ENCODE data around the gene RBM33. TPM values are rescaled to one million over a fixed set of nuclear protein-coding genes. Genes with fewer than 3 reads are reported as not detected.

The RBM33 gene
- total and polyA plus RNA-seq, 4 experiments from 2014 or later = 17.2 to 167 (median 113) TPM

DNA sequence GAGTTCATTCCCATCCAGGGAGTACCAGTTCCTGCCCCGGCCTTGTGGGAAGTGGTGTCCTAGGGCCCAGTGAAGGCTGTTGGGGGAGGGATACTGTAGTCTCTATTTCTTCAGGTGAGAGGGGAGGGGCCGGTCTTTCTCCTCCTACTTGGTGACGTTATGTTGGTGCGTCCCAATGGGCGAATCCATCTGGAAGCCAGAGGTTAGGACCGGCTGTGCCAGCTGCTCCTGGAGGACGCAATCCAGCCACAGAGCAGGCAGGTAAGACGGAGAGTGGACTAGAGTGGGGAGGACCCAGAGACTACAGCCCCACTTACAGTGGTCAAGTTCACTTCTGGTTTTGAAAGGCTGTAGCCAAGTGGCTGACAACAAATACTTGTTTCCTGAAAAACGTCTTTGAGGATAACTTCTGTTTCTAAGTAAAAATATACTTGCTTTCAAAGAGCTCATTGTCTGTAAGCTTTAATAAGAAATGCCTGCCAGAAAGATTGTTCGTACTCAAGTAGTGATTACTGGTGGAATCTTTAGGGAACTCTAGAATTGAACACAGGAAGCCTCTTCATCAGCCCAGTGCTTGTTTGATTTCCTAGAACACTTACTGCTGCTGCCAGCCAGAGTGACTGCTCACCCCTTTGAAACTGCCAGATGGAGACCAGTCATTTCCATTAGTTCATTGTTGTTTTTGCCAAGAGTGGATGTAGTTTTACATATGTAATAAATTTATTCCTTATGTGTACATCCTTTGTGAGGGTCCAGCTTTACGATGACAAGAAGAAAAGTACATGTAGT lies 25.4 kb downstream of the RBM33 start:
- Histone ChIP-seq H3K27me3 (ENCODE audit: insufficient read depth, low read length) (no peaks in the 10 kb centered on the region), H3K27ac (ENCODE audit: low read depth, low read length) (no peak overlapping the region), H3K36me3 (ENCODE audit: insufficient read depth, low read length) (no peaks in the 10 kb centered on the region), H3K4me3 (ENCODE audit: low read length in 2 of 2) (no peak overlapping the region), H3K9me3 (ENCODE audit: control insufficient read depth in 1 of 2, low read length in 2 of 2) (no peaks in the 10 kb centered on the region), H3K4me1 (ENCODE audit: insufficient read depth, low read length) (peaks cover 53% of the 10 kb centered on the region)
- no peaks in the 10 kb centered on the region for H3K27me3 Mint-ChIP-seq
- H3K4me1 Mint-ChIP-seq = peaks cover 44 to 74% (median 58%) of the 10 kb centered on the region in 4 donors
- H3K9me3 Mint-ChIP-seq = no peaks in the 10 kb centered on the region
- DNase-seq = no peak
- peak overlapping the region in 4 of 7 donors; percentile 1 to 84 (median 46) for H3K27ac Mint-ChIP-seq
- CTCF ChIA-PET (ENCODE audit: partially characterized antibody) = no interaction called here
- peaks cover 16 to 46% of the 10 kb centered on the region in 2 donors for H3K36me3 Mint-ChIP-seq
- H3K4me3 Mint-ChIP-seq = peak overlapping the region in 1 of 8 donors; percentile 15
- POLR2A ChIA-PET (ENCODE audit: partially characterized antibody) = interaction anchor here (1.5 kb wide), 1 partner anchor 26 kb away, joined by 4 read pairs; the partner anchor contains the start of gene RBM33
- intact Hi-C loops (cut with micrococcal nuclease) = no loop called here

GRCh38 chr7:155670521-155670920 lies 26.1 kb downstream of the RBM33 start:
- Histone ChIP-seq H3K27ac (ENCODE audit: low read depth, low read length) (no peak overlapping the region), H3K4me3 (ENCODE audit: low read length in 2 of 2) (no peak overlapping the region), H3K36me3 (ENCODE audit: insufficient read depth, low read length) (no peaks in the 10 kb centered on the region), H3K9me3 (ENCODE audit: control insufficient read depth in 1 of 2, low read length in 2 of 2) (no peaks in the 10 kb centered on the region), H3K27me3 (ENCODE audit: insufficient read depth, low read length) (no peaks in the 10 kb centered on the region), H3K4me1 (ENCODE audit: insufficient read depth, low read length) (peaks cover 47% of the 10 kb centered on the region)
- Mint-ChIP-seq H3K36me3 (peaks cover 12 to 44% of the 10 kb centered on the region in 2 donors), H3K4me3 (no peak overlapping the region), H3K27me3 (no peaks in the 10 kb centered on the region), H3K27ac (peak overlapping the region in 3 of 7 donors; percentile 14 to 46 (median 27)), H3K4me1 (peaks cover 38 to 68% (median 54%) of the 10 kb centered on the region in 4 donors), H3K9me3 (no peaks in the 10 kb centered on the region)
- no peak for DNase-seq
- ChIA-PET POLR2A (ENCODE audit: partially characterized antibody) (interaction anchor here (1.5 kb wide), 1 partner anchor 26 kb away, joined by 4 read pairs; the partner anchor contains the start of gene RBM33), CTCF (ENCODE audit: partially characterized antibody) (no interaction called here)
- intact Hi-C loops (cut with micrococcal nuclease) = no loop called here

GRCh38 chr7:155674556-155674955 lies 30.1 kb downstream of the RBM33 start:
- no peaks in the 10 kb centered on the region for H3K27me3 Mint-ChIP-seq
- peaks cover 15 to 54% of the 10 kb centered on the region in 2 donors for H3K36me3 Mint-ChIP-seq
- Histone ChIP-seq H3K4me1 (ENCODE audit: insufficient read depth, low read length) (peaks cover 22% of the 10 kb centered on the region), H3K27me3 (ENCODE audit: insufficient read depth, low read length) (no peaks in the 10 kb centered on the region), H3K36me3 (ENCODE audit: insufficient read depth, low read length) (peaks cover 8% of the 10 kb centered on the region), H3K4me3 (ENCODE audit: low read length in 2 of 2) (no peak overlapping the region), H3K27ac (ENCODE audit: low read depth, low read length) (no peak overlapping the region), H3K9me3 (ENCODE audit: control insufficient read depth in 1 of 2, low read length in 2 of 2) (no peaks in the 10 kb centered on the region)
- CTCF ChIA-PET (ENCODE audit: partially characterized antibody) = no interaction called here
- no peak overlapping the region for H3K4me3 Mint-ChIP-seq
- no peak for DNase-seq
- intact Hi-C loops (cut with micrococcal nuclease) = no loop called here
- H3K27ac Mint-ChIP-seq = peak overlapping the region in 1 of 7 donors; percentile 7
- POLR2A ChIA-PET (ENCODE audit: partially characterized antibody) = no interaction called here
- no peaks in the 10 kb centered on the region for H3K9me3 Mint-ChIP-seq
- peaks cover 26 to 54% (median 43%) of the 10 kb centered on the region in 4 donors for H3K4me1 Mint-ChIP-seq

- DNase-seq = no peak
- POLR2A ChIA-PET (ENCODE audit: partially characterized antibody) = no interaction called here
- no peaks in the 10 kb centered on the region for H3K27me3 Mint-ChIP-seq
- peaks cover 19 to 48% (median 37%) of the 10 kb centered on the region in 4 donors for H3K4me1 Mint-ChIP-seq
- peaks cover 8% of the 10 kb centered on the region for H3K4me1 ChIP-seq (ENCODE audit: insufficient read depth, low read length)
- H3K4me3 Mint-ChIP-seq = peak overlapping the region in 1 of 8 donors; percentile 45
- H3K4me3 ChIP-seq (ENCODE audit: low read length in 2 of 2) = no peak overlapping the region
- peaks cover 13% of the 10 kb centered on the region for H3K36me3 ChIP-seq (ENCODE audit: insufficient read depth, low read length)
- CTCF ChIA-PET (ENCODE audit: partially characterized antibody) = no interaction called here
- H3K9me3 Mint-ChIP-seq = no peaks in the 10 kb centered on the region
- H3K27me3 ChIP-seq (ENCODE audit: insufficient read depth, low read length) = no peaks in the 10 kb centered on the region
- intact Hi-C loops (cut with micrococcal nuclease) = no loop called here
- no peaks in the 10 kb centered on the region for H3K9me3 ChIP-seq (ENCODE audit: control insufficient read depth in 1 of 2, low read length in 2 of 2)
- peaks cover 22 to 55% of the 10 kb centered on the region in 2 donors for H3K36me3 Mint-ChIP-seq
- H3K27ac ChIP-seq (ENCODE audit: low read depth, low read length) = no peak overlapping the region
- H3K27ac Mint-ChIP-seq = peak overlapping the region in 2 of 7 donors; percentile 64 to 67
These were observed 31.6 kb downstream of the RBM33 start for GRCh38 chr7:155676052-155676451.

- peaks cover 35 to 67% of the 10 kb centered on the region in 2 donors for H3K36me3 Mint-ChIP-seq
- H3K9me3 Mint-ChIP-seq = no peaks in the 10 kb centered on the region
- H3K27me3 Mint-ChIP-seq = no peaks in the 10 kb centered on the region
- DNase-seq = no peak
- intact Hi-C loops (cut with micrococcal nuclease) = no loop called here
- POLR2A ChIA-PET (ENCODE audit: partially characterized antibody) = no interaction called here
- H3K4me1 ChIP-seq (ENCODE audit: insufficient read depth, low read length) = peaks cover 10% of the 10 kb centered on the region
- H3K36me3 ChIP-seq (ENCODE audit: insufficient read depth, low read length) = peaks cover 21% of the 10 kb centered on the region
- no peak overlapping the region for H3K4me3 Mint-ChIP-seq
- peaks cover 27 to 54% (median 42%) of the 10 kb centered on the region in 4 donors for H3K4me1 Mint-ChIP-seq
- no peak overlapping the region for H3K4me3 ChIP-seq (ENCODE audit: low read length in 2 of 2)
- CTCF ChIA-PET (ENCODE audit: partially characterized antibody) = interaction anchor here (0.8 kb wide), 1 partner anchor 32 kb away, joined by 3 read pairs; no protein-coding TSS in a partner anchor
- no peaks in the 10 kb centered on the region for H3K27me3 ChIP-seq (ENCODE audit: insufficient read depth, low read length)
- peak overlapping the region in 2 of 7 donors; percentile 3 to 43 for H3K27ac Mint-ChIP-seq
- H3K9me3 ChIP-seq (ENCODE audit: control insufficient read depth in 1 of 2, low read length in 2 of 2) = no peaks in the 10 kb centered on the region
- no peak overlapping the region for H3K27ac ChIP-seq (ENCODE audit: low read depth, low read length)
These were observed 33.2 kb downstream of the RBM33 start for GRCh38 chr7:155677688-155678087.

GRCh38 chr7:155680124-155680523 lies 35.7 kb downstream of the RBM33 start:
- Mint-ChIP-seq H3K4me1 (peaks cover 45 to 66% (median 58%) of the 10 kb centered on the region in 4 donors), H3K27me3 (no peaks in the 10 kb centered on the region), H3K4me3 (no peak overlapping the region), H3K9me3 (no peaks in the 10 kb centered on the region), H3K27ac (no peak overlapping the region), H3K36me3 (peaks cover 45 to 75% of the 10 kb centered on the region in 2 donors)
- H3K36me3 ChIP-seq (ENCODE audit: insufficient read depth, low read length) = peaks cover 27% of the 10 kb centered on the region
- no peaks in the 10 kb centered on the region for H3K27me3 ChIP-seq (ENCODE audit: insufficient read depth, low read length)
- ChIA-PET POLR2A (ENCODE audit: partially characterized antibody) (no interaction called here), CTCF (ENCODE audit: partially characterized antibody) (no interaction called here)
- H3K4me1 ChIP-seq (ENCODE audit: insufficient read depth, low read length) = peaks cover 27% of the 10 kb centered on the region
- DNase-seq = no peak
- no peak overlapping the region for H3K4me3 ChIP-seq (ENCODE audit: low read length in 2 of 2)
- intact Hi-C loops (cut with micrococcal nuclease) = no loop called here
- no peak overlapping the region for H3K27ac ChIP-seq (ENCODE audit: low read depth, low read length)
- no peaks in the 10 kb centered on the region for H3K9me3 ChIP-seq (ENCODE audit: control insufficient read depth in 1 of 2, low read length in 2 of 2)

DNA sequence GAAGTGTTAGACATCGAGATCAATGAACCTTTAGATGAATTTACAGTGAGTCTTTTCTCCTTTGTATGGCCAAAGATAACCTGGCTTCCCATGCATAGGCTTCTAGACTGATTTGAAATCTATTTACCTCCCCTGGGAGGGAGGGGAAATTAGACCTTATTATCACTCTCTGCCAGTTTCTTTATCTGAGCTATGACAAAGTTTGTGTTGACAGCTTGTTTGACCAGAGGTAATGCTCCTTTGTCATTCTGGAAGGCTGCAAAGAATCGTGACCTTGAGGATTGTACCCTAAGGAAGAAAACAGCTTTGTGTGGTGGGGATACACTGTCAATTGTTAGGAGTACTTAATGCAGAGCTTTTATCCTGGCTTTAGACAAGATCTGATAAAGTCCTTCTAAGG lies 36.4 kb downstream of the RBM33 start:
- ChIA-PET CTCF (ENCODE audit: partially characterized antibody) (interaction anchor here (1.1 kb wide), 1 partner anchor 86 kb away, joined by 4 read pairs; no protein-coding TSS in a partner anchor), POLR2A (ENCODE audit: partially characterized antibody) (no interaction called here)
- DNase-seq = no peak
- Mint-ChIP-seq H3K36me3 (peaks cover 47 to 76% of the 10 kb centered on the region in 2 donors), H3K9me3 (no peaks in the 10 kb centered on the region), H3K4me1 (peaks cover 47 to 69% (median 59%) of the 10 kb centered on the region in 4 donors), H3K27ac (peak overlapping the region in 3 of 7 donors; percentile 4 to 59 (median 17)), H3K4me3 (no peak overlapping the region), H3K27me3 (no peaks in the 10 kb centered on the region)
- Histone ChIP-seq H3K36me3 (ENCODE audit: insufficient read depth, low read length) (peaks cover 32% of the 10 kb centered on the region), H3K4me3 (ENCODE audit: low read length in 2 of 2) (no peak overlapping the region), H3K27me3 (ENCODE audit: insufficient read depth, low read length) (no peaks in the 10 kb centered on the region), H3K27ac (ENCODE audit: low read depth, low read length) (no peak overlapping the region), H3K9me3 (ENCODE audit: control insufficient read depth in 1 of 2, low read length in 2 of 2) (no peaks in the 10 kb centered on the region), H3K4me1 (ENCODE audit: insufficient read depth, low read length) (peaks cover 27% of the 10 kb centered on the region)
- intact Hi-C loops (cut with micrococcal nuclease) = no loop called here
